NB4 (cell line): ENCODE measurements around the gene STK32C.
"Not testable (repeated sequence)": the region's sequence is repeated elsewhere in the genome, so short reads cannot be mapped to it uniquely, and the experiment has no call there.

Experiments used
- MAX ChIP-seq: IDR thresholded peaks from 2 replicates; pipeline ENCODE4 v1.6.1; 2011; ENCODE audit warnings: low read depth, low read length
- MYC ChIP-seq: IDR thresholded peaks from 2 replicates; pipeline ENCODE4 v1.6.1; 2011; ENCODE audit warnings: low read depth, low read length
- POLR2A ChIP-seq: IDR thresholded peaks from 2 replicates; pipeline ENCODE4 v1.6.1; 2011; ENCODE audit warnings: mild to moderate bottlenecking; ENCODE audit not compliant: insufficient read length; ENCODE audit errors: extremely low read depth
- TF ChIP-seq, protein P1 (sequence below): IDR thresholded peaks from one replicate; pipeline ENCODE4 v1.5.1; 2012; ENCODE audit warnings: low read depth, low read length

- TF ChIP-seq, protein P1, sequence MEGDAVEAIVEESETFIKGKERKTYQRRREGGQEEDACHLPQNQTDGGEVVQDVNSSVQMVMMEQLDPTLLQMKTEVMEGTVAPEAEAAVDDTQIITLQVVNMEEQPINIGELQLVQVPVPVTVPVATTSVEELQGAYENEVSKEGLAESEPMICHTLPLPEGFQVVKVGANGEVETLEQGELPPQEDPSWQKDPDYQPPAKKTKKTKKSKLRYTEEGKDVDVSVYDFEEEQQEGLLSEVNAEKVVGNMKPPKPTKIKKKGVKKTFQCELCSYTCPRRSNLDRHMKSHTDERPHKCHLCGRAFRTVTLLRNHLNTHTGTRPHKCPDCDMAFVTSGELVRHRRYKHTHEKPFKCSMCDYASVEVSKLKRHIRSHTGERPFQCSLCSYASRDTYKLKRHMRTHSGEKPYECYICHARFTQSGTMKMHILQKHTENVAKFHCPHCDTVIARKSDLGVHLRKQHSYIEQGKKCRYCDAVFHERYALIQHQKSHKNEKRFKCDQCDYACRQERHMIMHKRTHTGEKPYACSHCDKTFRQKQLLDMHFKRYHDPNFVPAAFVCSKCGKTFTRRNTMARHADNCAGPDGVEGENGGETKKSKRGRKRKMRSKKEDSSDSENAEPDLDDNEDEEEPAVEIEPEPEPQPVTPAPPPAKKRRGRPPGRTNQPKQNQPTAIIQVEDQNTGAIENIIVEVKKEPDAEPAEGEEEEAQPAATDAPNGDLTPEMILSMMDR: not testable (repeated sequence)
- TF ChIP-seq POLR2A, MYC, MAX: not testable (repeated sequence)
These were observed 146.7 kb downstream of the STK32C start for GRCh38 chr10:132160834-132161622.
